Measurements from ENCODE around the gene IFNG. TPM values are rescaled to one million over a fixed set of nuclear protein-coding genes. Genes with fewer than 3 reads are reported as not detected.
A peak's percentile ranks its signal among the peaks of the same experiment; 100 is the strongest.

The IFNG gene
- total and polyA plus RNA-seq, 12 donors, result 1.5 TPM; not detected in 11

GRCh38 chr12:68121143-68121542, 38.4 kb downstream of the IFNG start:
- no peak overlapping the region for H3K4me3 ChIP-seq
- H3K9me3 ChIP-seq, result peaks cover 0 to 4% (median 0%) of the 10 kb centered on the region in 11 donors
- no peaks in the 10 kb centered on the region for H3K27me3 ChIP-seq
- no peaks in the 10 kb centered on the region for H3K4me1 ChIP-seq
- no peaks in the 10 kb centered on the region for H3K36me3 ChIP-seq
- no peak for DNase-seq
- WGBS, 2 donors, result 87 to 100% methylated on average over 1 of the region's 1 CpG
- H3K27ac ChIP-seq, result no peak overlapping the region
- intact Hi-C loops (cut with DNase I), result no loop called here
- ATAC-seq, result no peak
- TF ChIP-seq CTCF (IDR thresholded peaks at IDR 0.05), result no peak

- no peaks in the 10 kb centered on the region for H3K36me3 ChIP-seq
- H3K4me3 ChIP-seq, result no peak overlapping the region
- 75 to 85% methylated on average over 4 of the region's 4 CpGs for WGBS, 2 donors
- ATAC-seq (no peak), DNase-seq (no peak)
- H3K9me3 ChIP-seq, result peaks cover 0 to 4% (median 0%) of the 10 kb centered on the region in 11 donors
- peaks cover 0 to 3% (median 0%) of the 10 kb centered on the region in 7 donors for H3K27me3 ChIP-seq
- TF ChIP-seq CTCF (IDR thresholded peaks at IDR 0.05), result no peak
- H3K4me1 ChIP-seq, result no peaks in the 10 kb centered on the region
- intact Hi-C loops (cut with DNase I), result no loop called here
- no peak overlapping the region for H3K27ac ChIP-seq
Observed at GRCh38 chr12:68119724-68120211, 39.8 kb downstream of the IFNG start.

GRCh38 chr12:68119250-68119649, 40.3 kb downstream of the IFNG start:
- Histone ChIP-seq H3K27me3 (peaks cover 0 to 3% (median 0%) of the 10 kb centered on the region in 7 donors), H3K4me1 (no peaks in the 10 kb centered on the region), H3K27ac (no peak overlapping the region), H3K9me3 (peaks cover 0 to under 1% (median 0%) of the 10 kb centered on the region in 11 donors), H3K36me3 (no peaks in the 10 kb centered on the region), H3K4me3 (no peak overlapping the region)
- ATAC-seq (no peak), DNase-seq (no peak)
- intact Hi-C loops (cut with DNase I), result no loop called here
- WGBS, 2 donors, result 56 to 57% methylated on average over 1 of the region's 1 CpG
- TF ChIP-seq CTCF (IDR thresholded peaks at IDR 0.05), result no peak

GRCh38 chr12:68118096-68118755, 41.3 kb downstream of the IFNG start:
- no peak for ATAC-seq
- DNase-seq, result no peak
- Histone ChIP-seq H3K36me3 (no peaks in the 10 kb centered on the region), H3K4me1 (no peaks in the 10 kb centered on the region), H3K27me3 (peaks cover 0 to 3% (median 0%) of the 10 kb centered on the region in 7 donors), H3K4me3 (no peak overlapping the region), H3K27ac (peak overlapping the region in 1 of 10 donors; percentile 49), H3K9me3 (no peaks in the 10 kb centered on the region)
- intact Hi-C loops (cut with DNase I), result no loop called here
- TF ChIP-seq CTCF (IDR thresholded peaks at IDR 0.05), result no peak
- WGBS, 2 donors, result 77 to 83% methylated on average over 7 of the region's 7 CpGs
